ENCODE results near the gene ALDH7A1.

The ALDH7A1 gene

DNA sequence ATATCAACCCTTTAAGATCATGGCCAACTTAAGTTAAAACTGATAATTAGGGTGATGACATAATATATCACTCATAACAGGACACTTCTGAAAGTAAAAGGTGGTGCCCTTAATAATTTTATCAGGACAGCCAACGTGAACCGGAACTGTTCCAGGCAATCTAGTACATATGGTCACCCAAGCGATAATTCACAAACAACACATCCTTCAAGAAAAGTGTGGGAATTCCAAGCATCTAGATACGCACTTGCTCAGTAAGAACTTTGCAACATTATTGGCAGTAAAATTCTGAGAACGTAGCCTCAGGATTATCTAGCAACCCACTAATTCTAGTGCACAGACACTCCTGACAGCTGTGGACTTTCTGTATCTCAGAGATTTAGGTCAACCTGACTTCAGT is 85.7 kb downstream of the ALDH7A1 start:
- no peak for DNase-seq (ENCODE audit: low read depth, low spot score)

DNA sequence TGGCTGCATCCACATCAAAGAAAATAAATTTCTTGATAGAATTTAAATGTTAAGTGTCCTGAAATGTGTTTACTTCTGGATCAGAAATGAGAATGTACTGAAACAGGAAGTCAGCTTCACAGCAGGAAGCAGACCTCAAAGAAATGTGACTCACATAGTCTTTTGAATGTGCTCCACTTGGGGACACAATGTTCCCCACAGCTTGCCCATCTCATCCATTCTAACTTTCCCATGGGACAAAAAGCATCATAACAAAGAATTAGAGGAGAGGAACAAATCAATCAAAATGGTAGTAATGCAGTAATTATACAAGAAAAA is 86.1 kb downstream of the ALDH7A1 start:
- no peak for DNase-seq (ENCODE audit: low read depth, low spot score)

DNA sequence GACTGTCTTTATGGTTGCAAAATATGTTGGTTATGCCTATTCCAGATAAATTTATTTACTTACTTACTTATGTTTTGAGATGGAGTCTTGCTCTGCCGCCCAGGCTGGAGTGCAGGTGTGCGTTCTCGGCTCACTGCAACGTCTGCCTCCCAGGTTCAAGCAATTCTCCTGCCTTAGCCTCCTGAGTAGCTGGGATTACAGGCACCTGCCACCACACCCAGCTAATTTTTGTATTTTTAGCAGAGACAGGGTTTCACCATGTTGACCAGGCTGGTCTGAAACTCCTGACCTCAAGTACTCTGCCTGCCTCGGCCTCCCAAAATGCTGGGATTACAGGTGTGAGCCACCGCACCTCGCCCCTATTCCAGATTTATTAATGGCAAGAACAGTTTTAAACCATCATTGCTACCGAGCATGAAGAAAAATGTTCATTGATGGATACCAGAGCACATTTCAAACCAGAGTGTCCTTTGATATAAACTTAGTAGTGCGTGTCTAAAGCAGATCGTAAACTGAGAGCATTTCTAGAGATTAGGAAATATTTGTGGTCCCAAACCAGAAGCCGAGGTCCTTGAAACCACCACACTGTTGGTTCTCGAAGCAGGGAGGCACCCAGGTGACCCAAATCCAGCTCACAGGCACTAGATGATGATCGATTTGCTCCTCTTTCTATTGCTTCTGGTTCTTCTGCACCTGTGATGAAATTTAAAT is 86.6 kb downstream of the ALDH7A1 start:
- no peak for DNase-seq (ENCODE audit: low read depth, low spot score)

DNA sequence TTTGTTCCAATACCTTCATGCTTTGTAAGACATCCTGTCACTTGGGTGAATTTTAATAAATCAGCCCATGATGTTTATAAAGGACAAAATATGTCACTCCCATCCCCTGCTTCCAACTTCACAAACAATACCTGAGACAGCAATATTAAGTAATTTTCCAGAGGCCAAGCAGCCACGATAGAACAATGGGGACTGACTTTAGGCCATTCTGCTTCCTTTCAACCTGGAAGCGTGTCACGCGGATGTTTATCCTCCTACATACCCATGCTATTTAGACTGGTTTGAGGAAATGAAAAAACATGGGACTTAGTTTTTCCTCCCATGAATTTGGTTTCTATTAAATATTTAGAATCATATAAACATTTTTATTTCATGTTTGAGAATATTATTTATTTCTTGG is 88.9 kb downstream of the ALDH7A1 start:
- DNase-seq (ENCODE audit: low read depth, low spot score) = no peak

DNA sequence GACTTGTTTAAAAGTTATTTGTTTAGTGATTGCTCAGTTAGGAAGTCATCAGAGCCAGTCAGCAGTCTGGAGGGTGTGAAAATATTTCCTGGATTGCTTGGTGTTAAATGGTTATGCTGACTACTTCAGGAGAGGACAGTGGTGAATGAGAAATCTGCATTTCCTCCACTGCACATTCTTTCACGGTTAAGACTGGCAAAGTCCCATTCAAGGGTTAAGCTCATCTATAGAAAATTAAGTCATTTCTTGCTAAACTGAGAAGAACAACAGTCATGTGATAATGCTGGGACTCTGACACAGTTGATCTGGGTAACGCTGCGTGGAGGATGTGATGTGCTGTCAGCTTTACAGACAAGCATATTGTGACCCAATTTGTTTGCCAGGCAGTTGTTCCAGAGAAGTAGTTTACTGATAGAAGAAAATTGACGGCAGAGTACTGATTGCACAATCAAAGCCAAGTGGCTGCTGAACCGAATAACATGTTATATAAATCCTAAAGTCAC is 91.4 kb downstream of the ALDH7A1 start:
- DNase-seq (ENCODE audit: low read depth, low spot score) = no peak

DNA sequence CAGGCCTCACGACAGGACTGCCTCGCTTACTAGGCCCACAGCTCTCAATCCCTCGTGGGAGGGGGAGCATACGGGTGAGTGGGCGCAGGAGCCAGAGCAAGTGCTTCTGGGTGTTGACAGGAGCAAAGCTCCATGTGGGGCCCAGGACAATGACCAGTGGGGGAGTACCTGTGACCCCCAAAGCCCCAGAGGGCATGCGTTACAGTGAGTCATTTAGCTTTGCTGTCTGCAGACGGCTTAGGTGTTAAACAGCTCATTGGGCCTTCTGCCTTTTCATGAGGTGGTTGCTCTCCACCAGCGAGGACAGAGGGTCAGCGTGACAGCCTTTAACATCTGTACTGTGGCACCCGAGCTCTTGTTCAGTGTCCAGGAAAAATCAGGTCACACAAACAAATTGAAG is 93.6 kb downstream of the ALDH7A1 start:
- no peak for DNase-seq (ENCODE audit: low read depth, low spot score)

DNA sequence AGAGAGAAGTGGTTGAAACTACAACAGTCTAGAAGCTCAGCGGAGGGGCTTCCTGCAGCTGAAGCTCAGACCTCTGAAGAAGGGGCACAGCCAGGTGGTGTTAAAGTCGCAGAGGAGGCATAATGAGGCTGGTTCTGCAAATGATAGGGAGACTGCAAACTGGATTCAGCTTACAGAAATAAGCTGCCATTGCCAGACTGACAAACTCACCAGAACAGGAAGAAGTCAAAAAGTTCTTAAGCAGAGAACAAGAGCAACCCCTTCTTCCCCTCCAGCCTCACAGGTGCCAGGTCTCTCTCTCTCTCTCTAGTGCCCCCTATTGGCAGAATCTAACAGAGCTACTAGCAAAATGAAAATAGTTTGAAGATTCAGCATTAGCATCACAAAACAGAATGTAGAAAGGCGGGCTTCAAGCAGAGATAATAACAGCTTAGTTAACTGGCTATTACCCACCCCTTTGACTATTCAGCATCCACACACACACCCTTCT is 95.1 kb downstream of the ALDH7A1 start:
- no peak for DNase-seq (ENCODE audit: low read depth, low spot score)

DNA sequence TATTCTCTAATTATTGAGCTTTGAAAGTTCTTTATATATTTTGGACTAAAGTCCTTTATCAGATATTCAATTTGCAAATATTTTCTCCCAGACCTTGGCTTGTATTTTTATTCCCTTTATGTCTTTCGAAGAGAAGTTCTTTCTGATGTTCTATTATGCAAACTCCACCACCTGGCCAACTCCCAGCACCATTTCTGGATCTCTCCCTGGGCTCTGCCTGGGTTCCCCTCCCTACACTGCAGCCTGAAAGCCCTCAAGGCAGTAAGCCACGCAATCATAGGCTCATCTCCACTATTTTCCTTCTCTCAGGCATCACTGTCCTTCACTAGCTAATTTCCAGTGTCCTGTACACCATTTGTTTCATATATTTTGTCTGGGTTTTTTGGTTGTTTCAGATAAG is 95.7 kb downstream of the ALDH7A1 start:
- no peak for DNase-seq (ENCODE audit: low read depth, low spot score)

DNA sequence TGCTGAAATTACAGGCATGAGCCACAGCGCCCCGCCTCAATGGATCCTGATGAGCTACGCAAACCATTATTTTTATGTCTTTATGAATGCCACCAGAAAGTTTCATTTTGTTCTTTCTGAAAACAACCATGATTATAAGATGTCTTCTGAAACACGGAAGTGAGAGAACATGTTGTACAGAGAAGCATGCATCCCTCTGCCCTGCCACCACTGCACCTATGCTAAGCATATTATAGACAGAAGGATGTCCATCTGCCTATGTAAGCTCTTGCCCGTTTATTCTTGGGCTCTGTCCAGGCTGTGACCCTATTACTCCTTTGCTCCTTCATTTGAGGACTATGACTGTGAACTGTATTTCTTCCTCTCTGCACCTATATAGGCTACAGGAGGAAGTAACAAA is 97.5 kb downstream of the ALDH7A1 start:
- DNase-seq (ENCODE audit: low read depth, low spot score) = no peak

DNA sequence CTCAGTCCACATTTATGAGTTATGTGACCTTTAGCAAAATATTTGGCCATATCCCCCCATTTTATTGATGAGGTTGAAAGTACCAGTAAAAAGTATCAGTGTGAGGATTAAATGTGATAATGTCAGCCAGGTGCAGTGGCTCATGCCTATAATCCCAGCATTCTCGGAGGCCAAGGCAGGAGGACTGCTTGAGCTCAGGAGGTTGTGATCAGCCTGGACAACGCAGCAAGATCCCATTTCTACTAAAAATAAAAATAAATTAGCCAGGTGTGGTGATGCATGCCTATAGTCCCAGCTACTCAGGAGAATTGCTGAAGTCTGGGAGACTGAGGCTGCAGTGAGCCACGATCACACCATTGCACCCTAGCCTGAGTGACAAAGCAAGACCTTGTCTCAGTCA is 100.6 kb downstream of the ALDH7A1 start:
- no peak for DNase-seq (ENCODE audit: low read depth, low spot score)

DNA sequence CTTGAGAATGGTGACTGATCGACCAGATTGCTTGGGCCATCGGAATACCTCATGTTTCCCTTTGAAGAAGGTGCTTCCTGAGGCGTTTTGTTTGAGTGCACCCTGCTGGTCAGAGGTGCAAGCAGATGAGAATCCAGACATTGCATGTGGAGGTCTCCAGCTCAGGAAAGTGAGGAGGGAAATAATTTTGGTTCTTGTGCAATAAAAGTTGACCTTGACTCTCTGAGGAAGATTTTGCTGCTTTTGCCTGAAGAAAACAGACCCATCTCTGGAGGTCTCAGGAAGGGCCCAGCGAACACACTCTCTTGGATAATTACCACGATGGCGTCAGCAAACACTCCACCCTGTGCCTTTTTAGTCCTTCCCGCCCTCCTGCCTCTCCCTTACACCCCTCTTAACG is 102.1 kb downstream of the ALDH7A1 start:
- DNase-seq (ENCODE audit: low read depth, low spot score) = no peak

DNA sequence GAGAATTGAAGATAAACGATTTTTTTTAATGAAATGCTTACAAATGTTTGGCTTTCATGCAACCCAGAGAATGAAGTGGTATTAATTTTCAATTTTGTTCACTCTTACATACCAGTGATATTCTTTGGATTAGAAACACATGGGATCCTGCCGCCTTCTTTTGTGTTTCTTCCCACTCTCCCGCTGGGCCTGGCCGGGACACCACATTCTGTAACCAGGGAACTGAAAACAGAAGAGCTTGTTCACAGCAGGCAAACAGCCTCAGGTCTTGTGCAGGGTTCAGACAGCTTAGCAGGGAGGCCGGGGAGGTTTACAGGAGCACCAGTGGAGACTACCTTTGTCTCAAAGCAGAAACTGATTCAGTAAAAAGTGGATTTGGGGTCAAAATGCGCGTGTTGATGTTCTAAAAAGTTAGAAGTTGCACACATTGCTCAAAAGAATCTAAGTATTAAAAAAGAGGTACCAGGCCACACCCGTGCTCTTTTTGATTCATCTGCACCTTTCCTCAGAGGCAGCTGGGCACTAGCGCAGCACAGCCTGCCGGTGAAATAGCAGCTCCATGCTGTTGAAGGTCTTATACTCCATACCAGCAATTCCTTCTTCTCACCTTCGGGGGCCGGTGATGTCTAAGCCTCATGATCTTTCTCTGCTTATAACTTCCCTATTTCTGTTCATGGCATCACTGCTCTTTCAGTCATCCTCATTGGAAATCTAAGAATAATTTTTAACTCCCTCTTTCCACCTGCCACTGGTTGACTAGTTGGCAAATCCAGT is 104.7 kb downstream of the ALDH7A1 start:
- DNase-seq (ENCODE audit: low read depth, low spot score) = no peak

DNA sequence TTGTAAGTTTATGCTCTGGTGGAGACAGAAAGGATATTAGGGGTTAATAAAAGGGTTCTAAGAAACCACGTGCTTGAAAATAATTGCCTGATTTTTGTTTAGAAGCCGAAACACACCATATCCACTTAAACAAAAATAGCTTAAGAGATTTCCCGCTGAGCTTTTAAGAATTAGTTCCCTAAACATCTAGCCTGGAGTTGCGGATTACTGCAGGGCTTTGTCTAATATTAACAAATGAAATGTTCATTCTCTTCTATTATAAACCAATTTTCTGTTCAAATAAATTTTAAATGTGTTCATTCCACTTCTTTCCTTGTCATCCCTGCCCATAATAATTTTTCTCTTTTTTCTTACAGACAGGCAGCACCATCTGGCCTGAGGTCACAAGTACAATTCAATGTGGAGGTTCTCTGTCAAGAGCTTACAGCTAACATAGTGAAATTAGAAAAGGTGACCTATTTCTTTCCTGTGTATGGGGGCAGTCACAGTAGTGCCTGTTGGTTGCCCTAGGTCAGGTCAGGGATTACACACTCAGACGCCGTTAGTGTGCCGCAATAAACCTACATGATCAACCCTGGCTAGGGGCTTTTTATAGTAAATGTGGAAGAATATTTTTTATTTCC is 106.5 kb downstream of the ALDH7A1 start:
- no peak for DNase-seq (ENCODE audit: low read depth, low spot score)

DNA sequence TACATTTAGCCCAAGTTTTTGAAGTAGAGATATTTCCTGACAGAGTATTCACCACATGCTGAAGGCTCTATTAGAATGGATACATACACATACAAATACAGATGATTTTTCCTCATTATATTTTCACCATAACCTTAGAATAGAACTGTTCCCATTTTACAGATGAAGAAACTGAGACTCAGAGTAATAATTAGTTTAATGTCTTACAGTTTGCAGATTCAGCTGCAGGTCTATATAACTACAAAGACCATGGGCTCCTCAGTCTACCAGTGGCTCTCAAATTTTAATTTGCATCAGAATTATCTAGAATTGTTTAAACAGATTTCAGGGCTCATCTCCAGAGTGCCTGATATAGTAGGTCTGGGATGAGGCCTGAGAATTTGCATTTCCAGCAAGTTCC is 107.4 kb downstream of the ALDH7A1 start:
- no peak for DNase-seq (ENCODE audit: low read depth, low spot score)

DNA sequence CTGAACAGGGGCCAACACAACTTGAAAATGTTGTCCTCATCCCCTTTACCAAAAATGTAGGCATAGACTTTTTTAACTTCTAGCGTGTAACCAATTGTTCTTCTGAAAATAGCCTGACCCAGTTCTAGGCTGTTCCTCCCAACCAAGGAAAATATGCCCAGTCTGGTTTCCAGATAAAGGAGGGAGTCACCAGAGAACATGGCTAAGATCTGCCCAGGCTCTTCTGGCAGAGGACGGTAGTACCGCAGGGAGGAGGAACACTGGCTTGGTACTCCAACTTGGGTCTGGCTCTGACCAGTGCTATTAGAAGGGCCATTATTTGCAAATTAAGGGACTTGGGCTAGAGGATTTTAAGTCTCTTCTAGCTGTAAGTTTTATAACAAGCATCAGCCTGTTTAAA is 108.7 kb downstream of the ALDH7A1 start:
- DNase-seq (ENCODE audit: low read depth, low spot score) = no peak

DNA sequence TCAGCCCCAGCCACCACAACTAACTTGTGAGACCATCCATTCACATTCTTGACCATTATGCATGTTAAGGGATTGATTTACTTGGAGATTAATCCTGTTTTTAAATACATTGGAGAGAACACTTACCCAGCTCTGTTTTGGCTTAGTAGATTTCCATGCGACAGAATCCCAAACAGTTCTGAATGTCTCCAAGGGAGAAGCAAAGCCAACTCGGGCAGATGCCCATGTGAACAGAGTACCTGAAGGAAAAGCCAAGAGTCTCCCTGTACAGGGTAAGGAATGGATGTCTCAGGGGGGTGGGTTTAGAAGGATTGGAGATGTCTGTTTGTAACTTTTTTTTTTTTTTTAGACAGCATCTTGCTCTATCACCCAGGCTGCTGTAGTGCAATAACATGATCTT is 110.8 kb downstream of the ALDH7A1 start:
- DNase-seq (ENCODE audit: low read depth, low spot score) = no peak

DNA sequence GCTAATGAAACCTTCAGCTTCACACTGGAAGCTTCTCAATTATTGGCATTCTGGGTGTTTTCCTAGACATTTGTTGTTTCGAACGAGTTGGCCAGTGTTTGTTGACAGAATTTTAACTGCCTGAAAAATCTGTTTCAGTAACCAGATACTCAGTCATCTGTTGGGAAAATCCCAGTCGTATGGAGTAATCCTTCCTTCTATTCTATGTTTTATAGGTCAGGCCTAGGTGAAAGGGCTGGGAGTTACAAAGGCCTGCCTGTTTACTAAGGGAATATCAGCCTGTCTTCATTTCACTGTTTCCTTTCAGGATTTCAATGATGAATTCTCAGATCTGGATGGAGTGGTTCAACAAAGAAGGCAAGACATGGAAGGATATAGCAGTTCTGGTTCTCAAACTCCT is 111.9 kb downstream of the ALDH7A1 start:
- no peak for DNase-seq (ENCODE audit: low read depth, low spot score)

DNA sequence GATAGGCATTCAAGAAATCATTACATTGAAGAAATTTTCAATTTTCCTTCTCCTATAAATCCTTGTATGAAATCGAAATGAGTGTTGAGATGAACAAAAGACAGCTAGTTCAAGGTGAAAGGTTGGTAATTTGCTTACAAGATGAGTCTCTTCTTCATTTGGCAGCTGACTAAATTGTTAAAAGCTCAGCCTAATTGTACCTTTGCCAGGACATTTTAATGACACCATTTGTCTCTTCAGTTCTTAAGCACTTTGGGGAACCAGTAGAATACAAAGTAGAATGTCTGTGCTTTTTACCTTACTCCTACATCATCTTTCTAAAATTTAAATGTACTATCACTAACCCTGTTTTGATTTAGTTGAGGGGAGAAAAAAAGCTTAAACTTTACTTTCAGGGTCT is 112.4 kb downstream of the ALDH7A1 start:
- DNase-seq (ENCODE audit: low read depth, low spot score) = no peak

DNA sequence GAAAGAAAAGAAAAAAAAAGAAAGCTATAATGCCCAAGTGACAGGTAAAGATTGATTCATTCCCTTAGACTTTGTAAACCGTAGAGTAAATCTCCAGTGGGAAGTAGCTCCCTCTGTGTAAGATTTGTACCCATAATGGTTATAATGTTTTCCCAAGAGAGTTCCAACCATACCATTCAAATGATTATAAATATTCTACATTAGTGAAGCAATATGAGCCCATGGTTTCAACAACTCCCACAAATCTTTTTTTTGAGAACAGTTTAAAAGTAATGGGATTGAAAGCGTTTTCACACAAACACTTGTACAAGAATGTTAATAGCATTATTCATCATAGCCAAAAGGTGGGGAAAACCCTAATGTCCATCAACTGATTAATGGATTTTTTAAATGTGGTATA is 113.8 kb downstream of the ALDH7A1 start:
- no peak for DNase-seq (ENCODE audit: low read depth, low spot score)

Measured in iPS DF 19.7 (cell line).